Astrocyte (in vitro differentiated cells and primary cell): ENCODE measurements around the gene CDKN2B-AS1.

Source experiments
- EZH2 ChIP-seq: IDR thresholded peaks from 2 replicates; pipeline ENCODE4 v1.6.1; 2012; ENCODE audit warnings: mild to moderate bottlenecking, low read length, inconsistent platforms; ENCODE audit not compliant: insufficient read depth
- TF ChIP-seq, protein P1 (sequence below): IDR thresholded peaks from 2 replicates; pipeline ENCODE4 v1.5.1; 2011; ENCODE audit warnings: low read depth, mild to moderate bottlenecking, inconsistent platforms, low read length, moderate library complexity; ENCODE audit not compliant: insufficient read depth

DNA sequence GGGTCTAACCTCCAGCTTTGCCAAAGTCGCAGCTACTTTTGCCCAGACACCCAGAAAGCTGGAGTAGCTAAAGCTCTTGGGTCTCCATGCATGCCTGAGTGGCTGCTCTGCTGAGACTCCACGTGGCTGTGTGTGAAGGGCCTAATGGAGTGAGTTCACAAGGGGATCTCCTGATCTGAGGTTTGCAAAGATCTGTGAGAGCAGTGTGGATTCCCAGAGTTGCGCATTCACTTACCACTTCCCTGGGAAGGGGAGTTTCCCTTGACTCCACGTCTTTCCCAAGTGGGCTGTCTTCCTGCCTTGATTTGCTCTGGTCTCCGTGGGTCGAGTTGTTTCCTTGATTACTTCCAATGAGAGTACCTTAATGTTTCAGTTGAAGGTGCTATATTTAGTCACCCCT, 32.1 kb downstream of the CDKN2B-AS1 start:
- TF ChIP-seq, protein P1, sequence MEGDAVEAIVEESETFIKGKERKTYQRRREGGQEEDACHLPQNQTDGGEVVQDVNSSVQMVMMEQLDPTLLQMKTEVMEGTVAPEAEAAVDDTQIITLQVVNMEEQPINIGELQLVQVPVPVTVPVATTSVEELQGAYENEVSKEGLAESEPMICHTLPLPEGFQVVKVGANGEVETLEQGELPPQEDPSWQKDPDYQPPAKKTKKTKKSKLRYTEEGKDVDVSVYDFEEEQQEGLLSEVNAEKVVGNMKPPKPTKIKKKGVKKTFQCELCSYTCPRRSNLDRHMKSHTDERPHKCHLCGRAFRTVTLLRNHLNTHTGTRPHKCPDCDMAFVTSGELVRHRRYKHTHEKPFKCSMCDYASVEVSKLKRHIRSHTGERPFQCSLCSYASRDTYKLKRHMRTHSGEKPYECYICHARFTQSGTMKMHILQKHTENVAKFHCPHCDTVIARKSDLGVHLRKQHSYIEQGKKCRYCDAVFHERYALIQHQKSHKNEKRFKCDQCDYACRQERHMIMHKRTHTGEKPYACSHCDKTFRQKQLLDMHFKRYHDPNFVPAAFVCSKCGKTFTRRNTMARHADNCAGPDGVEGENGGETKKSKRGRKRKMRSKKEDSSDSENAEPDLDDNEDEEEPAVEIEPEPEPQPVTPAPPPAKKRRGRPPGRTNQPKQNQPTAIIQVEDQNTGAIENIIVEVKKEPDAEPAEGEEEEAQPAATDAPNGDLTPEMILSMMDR: no peak
- TF ChIP-seq EZH2: no peak
